ENCODE results near the gene SLC25A44. TPM values are rescaled to one million over a fixed set of nuclear protein-coding genes. Genes with fewer than 3 reads are reported as not detected.

SLC25A44 gene
- total RNA-seq, 1 experiment from 2014 or later = 25.8 TPM

GRCh38 chr1:156241311-156241811, 47.5 kb downstream of the SLC25A44 start:
- peak; percentile 93 for DNase-seq (ENCODE audit: low read depth)

- peak; percentile 62 for DNase-seq (ENCODE audit: low read depth)
Measured at GRCh38 chr1:156241926-156242325, 48.0 kb downstream of the SLC25A44 start, which contains the start of gene BGLAP. BGLAP (plus strand) TSS chr1:156242184; CDS start chr1:156242232, 48 bp downstream.

GRCh38 chr1:156242738-156243137, 48.8 kb downstream of the SLC25A44 start:
- no peak for DNase-seq (ENCODE audit: low read depth)

- DNase-seq (ENCODE audit: low read depth) = no peak
Measured at GRCh38 chr1:156244126-156244525, 50.2 kb downstream of the SLC25A44 start.

DNA sequence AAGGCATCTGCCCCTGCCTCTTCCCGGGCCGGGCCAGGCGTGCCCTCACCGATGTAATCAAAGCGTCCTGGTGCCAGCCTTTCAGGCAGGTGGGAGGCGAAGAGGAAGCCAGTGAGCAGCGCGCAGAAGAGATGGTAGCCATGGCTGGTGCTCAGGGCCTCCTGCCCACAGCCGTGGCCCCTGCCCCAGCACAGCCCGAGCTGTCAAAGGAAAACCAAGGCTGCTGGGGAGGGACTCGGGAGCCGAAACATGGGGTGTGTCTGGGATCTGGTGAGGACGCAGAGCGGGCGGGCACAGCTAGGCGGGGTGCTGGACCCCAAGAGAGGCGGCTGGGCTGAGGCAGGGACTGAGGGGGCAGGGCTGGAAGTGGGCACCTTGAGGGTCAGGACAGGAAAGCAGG, 50.8 kb downstream of the SLC25A44 start:
- no peak for DNase-seq (ENCODE audit: low read depth)

DNA sequence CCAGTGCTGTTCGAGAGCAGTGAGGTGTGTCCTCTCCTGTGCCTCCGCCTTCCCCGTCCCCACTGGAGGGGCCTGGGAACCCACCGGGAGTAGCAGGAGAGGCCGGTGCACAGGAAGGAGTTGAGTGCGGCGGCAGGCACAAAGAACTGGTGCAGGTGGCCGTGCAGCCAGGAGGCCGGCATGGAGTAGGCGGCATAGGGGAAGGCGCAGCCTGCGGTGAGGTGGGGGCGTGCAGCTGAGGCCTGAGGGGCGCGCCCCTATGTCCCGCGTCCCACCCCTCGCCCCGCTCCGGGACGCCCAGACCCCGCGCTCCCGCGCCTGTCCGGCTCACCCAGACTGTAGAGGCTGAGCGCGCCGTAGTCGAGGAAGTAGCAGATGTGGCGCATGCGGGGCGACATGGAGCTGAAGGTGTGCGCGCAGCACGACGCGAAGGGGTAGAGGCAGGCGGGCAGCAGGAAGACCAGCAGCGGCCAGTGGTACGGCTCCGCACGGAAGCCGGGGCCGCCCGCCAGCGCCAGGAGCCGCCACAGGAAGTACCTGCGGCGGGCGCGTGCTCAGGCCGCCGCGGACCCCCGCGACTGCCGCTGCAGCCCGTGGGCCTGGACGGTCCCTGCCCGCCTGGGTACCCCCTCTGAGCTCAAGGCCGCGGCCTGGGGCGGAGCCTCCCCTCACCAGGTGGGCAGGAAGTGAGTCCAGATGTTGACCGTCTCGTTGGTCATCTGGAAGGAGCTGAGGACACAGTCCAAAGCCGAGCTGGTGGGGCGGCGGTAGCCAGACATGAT, 51.7 kb downstream of the SLC25A44 start:
- DNase-seq (ENCODE audit: low read depth) = no peak

GRCh38 chr1:156246241-156246780, 52.4 kb downstream of the SLC25A44 start:
- DNase-seq (ENCODE audit: low read depth) = no peak

DNA sequence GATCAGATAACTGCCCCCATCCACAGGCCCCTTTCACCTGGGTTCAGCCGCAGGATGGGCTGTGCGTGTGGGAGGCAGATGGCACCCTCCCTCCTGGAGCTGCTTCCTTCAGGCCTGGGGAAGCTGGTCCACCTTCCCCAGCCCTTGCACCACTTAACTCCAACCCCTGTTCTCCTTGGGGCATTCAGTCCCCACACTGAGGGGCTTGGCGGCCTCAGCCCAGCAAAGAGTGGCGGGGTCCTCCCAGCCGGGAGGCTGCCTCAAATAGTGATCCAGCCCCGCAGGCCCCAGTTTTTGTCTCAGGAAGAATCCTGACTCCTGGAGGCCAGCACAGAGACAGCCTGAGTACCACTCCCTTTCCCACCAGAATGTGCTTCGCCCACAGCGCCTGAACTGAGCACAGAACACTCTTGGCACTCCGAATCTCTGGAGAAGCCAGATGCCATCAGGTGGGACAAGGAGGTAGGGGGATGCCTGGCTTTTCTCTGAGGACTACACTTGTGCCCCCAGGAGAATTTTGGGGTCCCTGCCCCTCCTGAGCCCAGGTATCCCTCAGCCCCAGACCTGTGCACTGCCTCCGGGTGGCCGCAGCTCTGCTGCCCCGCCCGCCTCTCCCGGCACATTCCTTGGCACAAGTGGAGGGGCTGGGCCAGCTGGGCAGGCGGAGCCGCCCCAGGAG, 53.0 kb downstream of the SLC25A44 start:
- DNase-seq (ENCODE audit: low read depth) = no peak

DNA sequence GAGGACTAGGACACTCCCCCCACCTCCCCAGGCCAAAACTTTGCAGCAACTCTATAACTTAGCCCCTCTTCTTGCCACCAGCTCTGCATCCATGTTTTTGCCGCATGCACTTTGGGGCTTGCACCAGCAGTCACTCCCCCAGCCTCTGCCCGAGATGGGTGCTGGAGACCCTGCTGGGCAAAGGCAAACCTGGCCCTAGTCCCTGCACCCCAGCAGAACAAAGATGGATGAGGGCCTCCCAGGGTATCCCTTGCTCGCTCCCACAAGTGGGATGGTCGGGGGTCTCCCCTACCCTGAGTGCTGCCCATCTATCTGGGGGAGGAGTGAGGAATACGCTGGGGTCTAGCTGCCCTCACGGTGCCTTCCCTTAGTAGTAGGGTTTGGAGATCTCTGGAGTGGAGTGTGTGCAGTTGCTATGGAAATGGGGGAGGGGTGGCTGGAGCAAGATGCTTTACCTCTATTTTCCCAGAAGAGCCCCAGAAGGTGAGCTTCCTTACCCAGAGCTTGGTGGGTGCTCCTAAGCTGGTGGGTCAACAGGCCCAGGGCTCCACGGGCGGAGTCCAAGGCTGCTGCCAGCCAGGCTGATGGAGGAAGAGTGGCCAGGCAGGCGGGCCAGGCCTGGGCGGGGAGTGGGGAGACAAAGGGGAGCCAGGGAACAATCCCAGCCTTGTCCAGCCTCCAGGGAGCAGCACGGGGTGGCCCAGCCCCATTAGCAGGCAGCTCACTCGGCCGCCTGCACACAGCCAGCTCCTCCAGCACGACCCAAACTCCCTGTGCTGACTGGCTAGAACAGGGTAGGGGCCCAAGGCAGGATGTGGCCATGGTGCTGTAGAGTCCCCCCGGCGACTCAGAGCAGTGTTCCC, 53.8 kb downstream of the SLC25A44 start, which contains the start of gene PAQR6:
Gene PAQR6 (minus strand): TSS at position 597 of the 863 bp plus-strand sequence. CDS start 1,325 bp downstream, outside the sequence.
- DNase-seq (ENCODE audit: low read depth) = no peak

- peak; percentile 20 for DNase-seq (ENCODE audit: low read depth)
Measured at GRCh38 chr1:156248323-156248683, 54.4 kb downstream of the SLC25A44 start.

GRCh38 chr1:156249593-156249992, 55.7 kb downstream of the SLC25A44 start:
- DNase-seq (ENCODE audit: low read depth) = no peak

DNA sequence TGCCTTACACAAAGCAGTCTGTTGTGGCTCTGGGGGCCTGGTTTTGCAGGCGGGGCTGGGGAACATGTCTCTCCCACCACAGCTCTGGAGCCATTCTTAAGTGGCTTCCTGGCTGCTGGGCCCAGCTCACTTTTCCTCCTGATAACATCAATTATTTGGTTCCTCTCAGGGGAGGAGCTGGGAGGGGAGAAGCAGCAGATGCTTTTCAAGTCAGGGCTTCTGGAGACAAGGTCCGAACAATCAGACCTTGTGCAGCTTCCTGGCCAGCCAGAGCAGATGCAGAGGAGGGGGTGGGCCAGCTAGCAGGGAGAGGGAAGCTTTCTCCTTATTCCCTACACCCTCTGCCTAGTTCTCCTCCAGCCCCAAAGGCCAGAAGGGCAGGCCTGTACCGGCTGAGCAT, 57.6 kb downstream of the SLC25A44 start:
- no peak for DNase-seq (ENCODE audit: low read depth)

GRCh38 chr1:156253634-156254033, 59.7 kb downstream of the SLC25A44 start:
- DNase-seq (ENCODE audit: low read depth) = no peak

GRCh38 chr1:156257711-156258110, 63.8 kb downstream of the SLC25A44 start:
- no peak for DNase-seq (ENCODE audit: low read depth)

GRCh38 chr1:156258859-156259258, 65.0 kb downstream of the SLC25A44 start:
- DNase-seq (ENCODE audit: low read depth) = no peak

DNA sequence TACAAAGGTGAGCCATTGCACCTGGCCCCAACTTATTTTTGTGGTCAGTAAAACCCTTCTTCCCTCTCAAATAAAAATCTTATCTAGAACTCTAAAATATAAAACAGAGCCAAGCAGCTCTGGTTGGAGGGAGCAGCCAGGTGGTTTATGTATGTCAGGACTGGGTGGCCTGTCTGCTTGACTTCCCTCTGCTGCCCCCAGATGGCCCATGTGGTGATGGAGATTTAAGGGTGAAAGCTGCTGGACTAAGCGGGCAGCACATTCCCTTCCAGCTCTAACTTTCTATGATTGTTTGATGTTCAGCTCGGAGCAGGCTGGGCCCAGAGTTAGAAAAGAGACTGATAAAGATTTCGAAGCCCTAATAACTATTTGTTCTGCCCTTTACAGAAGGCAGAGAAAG, 65.9 kb downstream of the SLC25A44 start:
- DNase-seq (ENCODE audit: low read depth) = no peak

- no peak for DNase-seq (ENCODE audit: low read depth)
Measured at GRCh38 chr1:156260896-156261295, 67.0 kb downstream of the SLC25A44 start.

Data from M059J (cell line).